Urothelium cell line (cell line): ENCODE data around the gene PPP2R5B.

ENCODE experiments used
- DNase-seq: peaks from one replicate; pipeline ENCODE4 v3.0.0; 2011; ENCODE audit warnings: low spot score, mixed read lengths
- FAIRE-seq: peaks from 2 replicates; lab custom pipeline; 2011; peaks lifted over from hg19 to GRCh38; lab: Jason Lieb, UNC

Gene PPP2R5B

DNA sequence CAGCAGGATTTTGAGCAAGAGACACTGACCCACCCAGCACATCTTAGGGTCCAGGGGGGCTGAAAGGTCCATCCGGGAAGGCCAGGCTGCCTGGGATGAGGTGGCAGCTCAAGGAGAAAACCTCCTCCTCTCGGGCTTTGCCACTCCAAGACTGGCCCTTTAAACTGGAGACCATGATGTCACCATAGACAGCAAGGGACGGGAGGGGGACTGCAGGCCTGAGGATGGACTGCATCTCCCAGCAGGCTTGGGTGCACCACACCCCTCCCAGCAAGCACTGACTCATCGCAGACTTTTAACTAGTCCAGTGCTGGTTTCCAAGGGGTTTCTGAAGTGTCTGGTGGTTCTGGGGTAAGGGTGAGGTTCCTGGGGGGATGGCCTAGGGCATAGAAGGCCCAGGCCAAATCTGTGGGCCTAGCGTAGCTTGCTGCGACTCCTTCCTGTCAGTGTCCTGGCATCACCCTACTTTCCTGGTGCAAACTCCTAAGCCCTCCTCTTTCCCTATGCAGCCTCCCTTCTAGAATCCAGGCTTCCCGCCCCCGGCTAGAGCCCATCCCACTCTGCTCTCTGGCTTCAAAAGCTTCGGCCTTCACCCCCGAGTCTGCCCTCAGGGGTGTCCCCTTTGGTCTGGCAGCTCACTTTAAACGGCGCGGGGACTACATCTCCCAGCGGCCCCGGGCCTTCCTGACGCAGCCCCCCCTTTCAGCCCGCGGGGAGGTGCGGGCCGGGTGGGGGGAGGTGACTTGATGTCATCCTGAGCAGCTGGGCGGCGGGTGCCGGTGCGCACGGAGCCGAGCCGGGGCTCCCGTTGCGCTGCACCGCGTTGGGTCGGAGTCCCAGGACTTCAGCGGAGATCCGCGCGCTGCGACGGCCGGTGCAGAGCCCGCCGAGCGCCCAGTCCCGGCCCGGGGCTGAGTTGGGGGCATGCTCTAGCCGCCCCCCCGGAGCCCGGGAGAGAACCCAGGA is at the start of gene PPP2R5B:
Gene PPP2R5B (plus strand): TSS at position 746 of the 966 bp plus-strand sequence. CDS start 1,046 bp downstream, outside the sequence.
- FAIRE-seq (peak; percentile 66), DNase-seq (peak; percentile 98)

- FAIRE-seq (no peak), DNase-seq (no peak)
These were observed 48.9 kb upstream of the PPP2R5B start for GRCh38 chr11:64875369-64876228.

- DNase-seq, result no peak
These were observed 48.2 kb upstream of the PPP2R5B start for GRCh38 chr11:64876229-64876750.

DNA sequence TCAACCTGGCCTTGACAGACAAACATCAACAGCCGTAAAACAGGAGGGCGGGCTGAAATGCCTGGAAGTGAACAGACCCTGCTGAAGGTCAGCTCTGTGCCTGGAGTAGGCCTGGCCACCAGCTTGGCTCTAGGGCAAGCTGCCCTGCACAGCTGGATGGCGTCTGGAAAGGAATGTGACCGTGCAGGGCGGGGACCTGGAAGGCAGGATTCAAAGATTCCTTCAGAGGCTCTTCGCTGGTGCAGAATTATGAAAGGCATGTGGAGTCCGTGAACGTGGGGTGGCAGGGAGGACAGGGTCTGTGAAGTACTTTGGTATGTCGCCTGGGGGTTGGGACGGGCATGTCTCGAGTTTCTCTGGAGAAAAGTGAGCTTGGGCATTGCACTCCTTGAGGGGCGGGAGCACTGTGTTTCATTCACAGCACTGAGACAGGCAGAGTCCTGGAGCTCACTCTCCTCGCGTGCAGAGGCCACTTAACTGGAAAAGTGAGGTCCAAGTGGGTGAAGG is 47.6 kb upstream of the PPP2R5B start:
- FAIRE-seq (no peak), DNase-seq (no peak)

More at GRCh38 chr11:64876229-64876750, 48.2 kb upstream of the PPP2R5B start:
- no peak for FAIRE-seq

- FAIRE-seq (no peak), DNase-seq (no peak)
These were observed 46.9 kb upstream of the PPP2R5B start for GRCh38 chr11:64877390-64878222.

DNA sequence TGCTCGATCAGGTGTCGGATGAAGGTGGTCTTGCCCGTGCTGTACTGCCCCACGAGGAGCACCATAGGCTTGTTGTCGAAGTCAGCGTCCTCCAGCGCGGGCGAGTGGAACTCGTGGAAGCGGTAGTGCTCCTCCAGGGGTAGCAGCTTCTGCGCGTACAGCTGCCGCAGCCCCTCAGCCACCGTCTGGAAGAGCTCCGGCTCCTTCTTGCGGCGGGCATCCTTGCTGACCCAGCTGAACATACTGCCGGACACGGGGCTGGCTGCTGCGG is 46.3 kb upstream of the PPP2R5B start:
- FAIRE-seq (no peak), DNase-seq (no peak)

DNA sequence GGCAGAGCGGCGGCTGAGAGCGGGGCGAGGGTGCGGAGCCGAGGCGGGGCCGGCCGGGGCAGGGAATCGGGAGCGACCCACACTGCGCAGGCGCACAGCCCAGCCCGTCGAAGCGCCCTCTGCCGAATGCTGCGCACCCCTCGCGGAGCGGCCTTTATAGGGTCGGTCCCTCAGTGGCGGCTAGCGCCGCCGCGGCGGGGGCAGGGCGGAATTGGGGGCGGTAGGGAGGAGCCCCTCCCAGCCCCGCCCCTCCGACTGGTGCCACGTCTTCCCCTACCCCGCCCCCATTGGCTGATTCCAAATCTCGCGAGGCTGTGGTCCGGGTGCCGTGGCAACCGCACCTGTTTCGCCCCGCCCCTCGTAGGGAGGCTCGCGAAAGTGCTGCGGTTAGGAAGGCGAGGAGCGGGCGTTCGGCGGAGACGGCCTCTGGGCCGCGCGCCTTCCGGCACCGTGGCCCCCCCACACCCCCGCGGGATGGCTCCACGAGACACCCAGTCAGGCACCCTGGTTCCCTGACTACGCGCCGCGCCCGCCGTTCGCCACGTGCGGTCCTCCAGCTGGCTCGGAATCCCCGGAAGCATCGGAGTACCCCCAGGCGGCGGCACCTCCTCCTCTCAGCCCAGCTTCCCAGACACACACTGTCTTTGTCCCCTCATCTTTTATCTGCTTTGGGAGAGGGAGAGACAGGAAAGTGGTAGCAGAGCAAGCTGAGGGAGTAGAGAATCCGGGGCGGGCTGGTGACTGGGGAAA is 45.8 kb upstream of the PPP2R5B start, which contains the start of gene EHD1:
Gene EHD1 (minus strand): TSS at position 128 of the 750 bp plus-strand sequence. CDS start 157 bp downstream, outside the sequence.
- DNase-seq (peak; percentile 99), FAIRE-seq (peak; percentile 92)

DNA sequence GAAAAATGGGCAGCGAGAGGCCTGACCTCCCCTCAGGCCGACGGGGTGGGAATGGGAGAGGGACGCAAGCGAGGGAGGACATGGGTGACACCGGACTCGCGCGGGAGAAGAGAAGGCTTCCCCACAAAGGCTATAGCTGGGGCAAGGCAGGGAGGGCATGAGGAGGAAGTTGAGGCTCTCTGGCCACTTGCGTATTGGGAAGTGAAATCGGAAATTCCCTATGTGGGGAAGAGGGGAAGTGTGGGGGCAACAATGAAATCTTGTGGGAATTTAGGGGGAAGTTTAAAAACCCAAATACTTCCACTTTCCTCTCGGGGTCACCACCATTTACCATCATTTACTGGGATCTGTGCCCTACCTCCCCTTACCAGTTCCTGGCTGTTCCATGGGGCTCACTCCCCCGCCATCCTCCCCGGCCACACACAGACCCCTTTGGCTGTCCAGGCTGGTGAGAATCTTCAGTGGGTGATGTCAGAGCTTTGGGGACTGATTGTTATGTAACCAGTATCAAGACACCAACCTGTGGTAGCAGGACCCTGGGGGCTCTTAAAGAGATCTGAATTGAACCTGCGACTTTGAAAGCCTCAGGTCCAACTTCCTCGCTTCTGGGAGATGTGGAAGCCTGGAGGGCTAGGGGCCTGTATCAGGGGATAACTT is 45.1 kb upstream of the PPP2R5B start:
- no peak for FAIRE-seq
- no peak for DNase-seq

- DNase-seq, result no peak
- FAIRE-seq, result no peak
These were observed 44.1 kb upstream of the PPP2R5B start for GRCh38 chr11:64880240-64881001.

- DNase-seq, result no peak
- FAIRE-seq, result no peak
These were observed 43.0 kb upstream of the PPP2R5B start for GRCh38 chr11:64881476-64881875.

DNA sequence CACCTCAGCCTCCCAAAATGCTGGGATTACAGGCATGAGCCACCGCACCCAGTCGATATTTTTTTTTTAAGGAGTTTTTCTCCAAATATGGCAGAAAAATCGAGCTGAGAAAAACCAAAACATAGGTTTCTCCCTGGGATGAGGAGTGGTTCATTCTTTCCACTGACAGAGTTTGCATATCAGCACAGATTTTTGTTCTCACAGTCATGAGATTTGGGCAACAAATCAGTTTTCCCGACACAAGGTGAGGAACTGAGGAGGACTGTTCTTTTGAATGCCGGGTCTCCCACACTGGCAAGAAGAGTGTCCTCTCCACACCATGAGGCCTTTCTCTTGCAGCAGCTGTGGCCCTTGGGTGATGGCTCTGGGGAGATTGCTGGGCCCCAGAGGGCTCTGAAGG is 42.2 kb upstream of the PPP2R5B start:
- no peak for FAIRE-seq
- no peak for DNase-seq

DNA sequence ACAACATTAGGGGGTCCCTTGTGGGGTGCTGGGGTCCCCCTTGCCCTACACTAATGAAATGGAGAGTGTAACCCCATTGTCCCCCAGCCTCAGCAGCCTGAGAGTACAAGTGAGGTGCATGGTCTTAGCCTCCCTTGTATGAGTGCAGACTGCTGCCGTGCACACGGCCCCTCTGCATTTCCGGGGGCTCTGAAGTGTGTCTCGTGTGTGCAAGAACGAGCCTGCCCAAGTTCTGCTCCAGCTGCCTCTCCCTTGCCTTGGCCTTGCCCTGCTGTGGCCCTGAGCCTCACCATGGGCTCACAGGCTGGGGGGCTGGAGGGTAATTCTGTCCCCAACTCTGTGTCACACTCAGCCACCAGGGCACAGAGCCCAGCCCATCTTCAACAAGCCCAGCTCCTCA is 40.9 kb upstream of the PPP2R5B start:
- FAIRE-seq (no peak), DNase-seq (no peak)

GRCh38 chr11:64884019-64884418 is 40.5 kb upstream of the PPP2R5B start:
- DNase-seq (no peak), FAIRE-seq (no peak)

DNA sequence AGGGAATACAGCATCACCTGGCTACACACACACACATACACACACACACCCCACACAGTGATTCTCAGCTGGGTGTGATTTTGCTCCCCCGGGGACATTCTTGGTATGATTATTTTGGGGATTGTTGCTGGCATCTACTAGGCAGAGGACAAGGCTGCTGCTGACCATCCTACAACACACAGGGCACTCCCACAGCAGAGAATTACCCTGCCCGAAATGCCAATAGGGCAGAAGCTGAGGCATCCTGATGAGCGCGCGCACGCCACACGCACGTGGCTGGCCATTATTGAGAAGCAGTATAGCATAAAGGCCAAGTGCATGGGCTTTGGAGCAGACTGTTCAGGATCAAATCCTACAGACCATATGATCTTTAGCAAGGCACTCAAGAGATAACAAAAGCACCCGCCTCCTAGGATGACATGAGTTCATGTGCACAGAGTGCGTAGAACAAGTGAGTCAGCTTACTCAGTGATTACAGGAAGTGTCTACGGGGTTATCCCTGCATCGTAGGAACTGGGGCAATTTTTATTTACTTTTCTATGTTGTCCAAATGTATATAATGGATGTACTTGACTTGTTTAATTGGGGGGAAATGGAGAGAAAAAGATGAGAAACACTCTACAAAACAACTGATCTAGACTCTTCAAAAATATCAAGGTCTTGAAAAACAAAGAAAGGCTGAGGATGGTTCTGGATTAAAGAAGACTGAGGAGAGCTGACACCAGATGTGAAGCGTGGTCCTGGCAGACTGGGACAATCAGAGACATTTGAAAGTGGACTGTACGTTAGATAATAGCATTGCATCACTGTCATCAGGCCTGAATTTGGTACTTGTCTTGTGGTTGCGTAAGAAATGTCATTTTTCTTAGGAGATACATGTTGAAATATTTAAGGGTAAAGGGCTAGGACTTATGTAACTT is 38.9 kb upstream of the PPP2R5B start:
- no peak for FAIRE-seq

GRCh38 chr11:64887234-64887756 is 37.2 kb upstream of the PPP2R5B start:
- DNase-seq, result no peak

More for the DNA sequence above, 38.9 kb upstream of the PPP2R5B start:
- DNase-seq, result no peak

DNA sequence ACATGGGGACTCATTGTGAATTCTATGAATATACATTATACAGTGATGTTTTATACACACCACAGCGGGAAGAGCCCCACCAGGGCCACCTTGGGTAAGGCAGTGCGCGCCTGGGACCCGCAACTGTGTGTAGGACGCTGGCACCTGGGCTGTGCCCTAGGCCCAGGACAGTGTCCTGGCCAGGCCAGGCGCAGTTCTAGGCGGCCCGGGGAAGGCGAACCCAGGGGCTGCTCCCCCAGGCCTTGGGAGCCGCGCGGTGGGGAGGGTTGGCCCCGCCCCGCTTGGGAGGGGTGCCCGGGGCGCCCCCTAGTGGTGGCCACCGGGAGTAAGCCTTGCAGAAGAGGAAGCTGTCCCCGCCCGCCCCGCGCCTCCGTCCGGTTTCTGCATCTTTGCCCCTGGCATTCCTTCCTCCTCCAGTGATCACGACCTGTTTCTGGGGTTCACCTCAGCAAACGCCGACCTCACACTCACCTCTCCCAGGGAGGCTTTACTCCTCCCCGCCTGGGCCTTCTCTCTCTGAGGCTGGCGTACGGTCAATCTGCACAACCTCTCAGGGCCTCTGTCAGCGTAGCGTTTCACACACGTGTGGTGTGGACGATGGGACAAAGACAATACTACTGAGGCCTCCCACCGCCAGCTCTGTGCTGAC is 36.6 kb upstream of the PPP2R5B start:
- DNase-seq (peak; percentile 90), FAIRE-seq (no peak)

More at GRCh38 chr11:64887234-64887756, 37.2 kb upstream of the PPP2R5B start:
- FAIRE-seq, result no peak

DNA sequence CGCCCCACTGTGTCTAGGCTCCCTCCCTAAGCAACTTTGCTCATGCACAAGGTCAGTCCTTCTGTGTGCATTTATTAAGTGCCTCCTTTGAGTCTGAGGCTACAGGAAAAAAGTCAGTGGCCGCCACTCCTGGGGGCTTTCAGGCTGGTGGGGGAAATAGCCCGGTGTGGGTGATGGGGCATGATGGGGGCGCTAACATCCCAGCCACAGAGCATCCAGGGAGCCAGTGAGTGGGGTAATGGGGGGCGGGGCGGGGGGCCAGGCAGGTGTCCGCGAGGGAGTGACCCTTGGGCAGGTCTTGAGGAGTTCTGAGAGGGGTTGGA is 36.1 kb upstream of the PPP2R5B start:
- no peak for FAIRE-seq
- DNase-seq, result no peak
